LNCAP (cell line): ENCODE results near the gene TUBAL3.

ENCODE experiments used
- TF ChIP-seq, protein P1 (sequence below): fragments of 450-650 bp; IDR thresholded peaks from 2 replicates; pipeline ENCODE4 v1.5.1; 2017; ENCODE audit warnings: mild to moderate bottlenecking

Gene TUBAL3

DNA sequence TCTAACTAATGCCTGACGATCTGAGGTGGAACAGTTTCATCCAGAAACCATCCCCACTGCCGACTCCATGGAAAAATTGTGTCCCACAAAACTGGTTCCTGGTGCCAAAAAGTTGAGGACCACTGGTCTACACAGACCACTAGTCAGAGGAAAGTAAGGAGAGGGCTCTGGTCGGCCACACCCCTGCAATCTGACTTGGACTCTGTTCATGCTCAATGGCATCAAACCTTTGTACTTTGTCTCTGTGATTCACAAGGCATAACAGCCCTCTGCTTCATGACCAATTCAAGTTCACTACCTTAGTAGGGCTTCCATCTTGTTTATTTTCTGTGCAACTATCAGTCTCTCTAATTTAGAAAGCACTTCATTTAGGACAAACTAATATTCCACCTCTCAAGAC is 1.8 kb downstream of the TUBAL3 start:
- TF ChIP-seq, protein P1, sequence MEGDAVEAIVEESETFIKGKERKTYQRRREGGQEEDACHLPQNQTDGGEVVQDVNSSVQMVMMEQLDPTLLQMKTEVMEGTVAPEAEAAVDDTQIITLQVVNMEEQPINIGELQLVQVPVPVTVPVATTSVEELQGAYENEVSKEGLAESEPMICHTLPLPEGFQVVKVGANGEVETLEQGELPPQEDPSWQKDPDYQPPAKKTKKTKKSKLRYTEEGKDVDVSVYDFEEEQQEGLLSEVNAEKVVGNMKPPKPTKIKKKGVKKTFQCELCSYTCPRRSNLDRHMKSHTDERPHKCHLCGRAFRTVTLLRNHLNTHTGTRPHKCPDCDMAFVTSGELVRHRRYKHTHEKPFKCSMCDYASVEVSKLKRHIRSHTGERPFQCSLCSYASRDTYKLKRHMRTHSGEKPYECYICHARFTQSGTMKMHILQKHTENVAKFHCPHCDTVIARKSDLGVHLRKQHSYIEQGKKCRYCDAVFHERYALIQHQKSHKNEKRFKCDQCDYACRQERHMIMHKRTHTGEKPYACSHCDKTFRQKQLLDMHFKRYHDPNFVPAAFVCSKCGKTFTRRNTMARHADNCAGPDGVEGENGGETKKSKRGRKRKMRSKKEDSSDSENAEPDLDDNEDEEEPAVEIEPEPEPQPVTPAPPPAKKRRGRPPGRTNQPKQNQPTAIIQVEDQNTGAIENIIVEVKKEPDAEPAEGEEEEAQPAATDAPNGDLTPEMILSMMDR = no peak

DNA sequence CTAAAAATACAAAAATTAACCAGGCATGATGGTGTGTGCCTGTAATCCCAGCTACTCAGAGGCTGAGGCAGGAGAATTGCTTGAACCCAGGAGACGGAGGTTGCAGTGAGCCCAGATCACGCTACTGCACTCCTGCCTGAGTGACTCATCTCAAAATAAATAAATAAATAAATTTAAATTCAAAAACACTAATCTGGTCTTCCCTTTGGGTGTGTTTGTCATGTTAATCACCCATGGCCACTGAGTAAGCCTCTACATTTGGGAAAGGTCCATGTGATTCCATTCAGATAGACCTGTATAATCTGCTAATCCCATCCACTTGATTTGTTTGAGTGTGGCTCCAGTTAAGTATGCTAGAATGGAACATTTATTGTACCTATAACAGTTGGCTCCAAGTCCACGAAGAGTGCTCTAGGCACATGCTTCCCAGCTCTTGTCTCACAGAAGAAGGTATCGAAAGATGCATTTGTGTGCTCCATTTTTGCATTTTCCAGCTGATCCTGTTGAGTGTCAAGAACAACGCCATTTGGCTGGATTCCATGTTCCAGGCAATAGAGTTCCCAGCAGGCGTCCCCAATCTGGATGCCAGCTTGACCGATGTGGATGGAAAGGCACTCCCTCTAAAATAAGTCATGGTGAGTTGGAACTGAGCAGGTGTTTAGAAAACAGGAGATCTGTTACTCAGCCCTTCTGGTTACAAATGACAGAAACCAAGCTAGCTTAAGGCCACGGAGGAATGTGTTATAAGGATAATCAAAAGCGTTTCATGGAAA is 4.0 kb downstream of the TUBAL3 start:
- TF ChIP-seq, protein P1 = no peak

DNA sequence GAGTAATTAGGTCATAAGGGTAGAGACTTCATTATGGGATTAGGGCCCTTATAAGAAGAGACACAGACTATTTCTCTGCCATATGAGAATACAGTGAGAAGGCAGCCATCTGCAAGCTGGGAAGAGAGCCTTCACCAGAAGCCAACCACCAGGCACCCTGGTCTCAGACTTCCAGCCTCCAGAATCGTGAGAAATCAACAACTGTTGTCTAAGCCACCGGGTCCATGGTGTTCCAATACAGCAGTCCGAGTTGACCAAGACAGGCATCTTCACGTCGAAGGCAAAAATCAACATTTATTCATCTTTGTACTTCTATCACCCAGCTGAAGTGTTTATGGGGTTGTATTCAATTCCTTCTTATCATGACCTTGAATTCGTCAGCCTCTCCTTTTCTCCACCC is 5.3 kb downstream of the TUBAL3 start:
- TF ChIP-seq, protein P1 = no peak

DNA sequence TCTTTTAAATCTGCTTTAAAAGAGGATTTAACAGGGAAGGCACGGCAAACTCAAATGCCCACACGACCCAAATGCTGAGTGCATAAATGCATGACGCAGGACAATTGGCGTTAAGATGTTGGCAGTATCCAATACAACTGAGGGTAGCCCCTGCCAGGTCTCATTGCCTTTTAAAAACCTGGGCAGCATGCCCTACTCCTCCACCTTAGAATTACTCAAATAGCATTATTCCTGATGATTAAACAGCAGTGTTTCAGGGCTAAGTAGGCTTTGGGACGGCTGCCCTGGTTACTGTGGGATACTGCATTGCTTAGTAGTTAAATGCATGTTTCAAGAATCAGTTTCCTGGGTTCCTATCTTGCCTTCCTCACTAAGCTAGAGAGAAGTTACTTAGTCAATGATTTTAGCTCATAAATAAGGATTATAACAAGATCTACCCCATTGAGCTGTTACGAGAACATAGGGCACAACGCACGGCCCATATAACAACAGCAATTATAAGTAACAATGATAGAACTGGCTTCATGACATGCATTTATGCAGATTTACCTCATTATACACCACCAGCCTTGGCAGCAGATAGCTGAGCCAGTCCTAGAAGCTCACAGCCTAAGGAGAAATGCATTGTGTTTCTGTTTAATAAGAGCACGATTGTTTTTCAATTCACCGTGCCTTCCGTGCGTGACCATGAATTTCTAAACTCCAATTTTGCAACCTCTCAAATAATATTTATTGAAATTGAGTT is 7.9 kb downstream of the TUBAL3 start:
- TF ChIP-seq, protein P1 = no peak

DNA sequence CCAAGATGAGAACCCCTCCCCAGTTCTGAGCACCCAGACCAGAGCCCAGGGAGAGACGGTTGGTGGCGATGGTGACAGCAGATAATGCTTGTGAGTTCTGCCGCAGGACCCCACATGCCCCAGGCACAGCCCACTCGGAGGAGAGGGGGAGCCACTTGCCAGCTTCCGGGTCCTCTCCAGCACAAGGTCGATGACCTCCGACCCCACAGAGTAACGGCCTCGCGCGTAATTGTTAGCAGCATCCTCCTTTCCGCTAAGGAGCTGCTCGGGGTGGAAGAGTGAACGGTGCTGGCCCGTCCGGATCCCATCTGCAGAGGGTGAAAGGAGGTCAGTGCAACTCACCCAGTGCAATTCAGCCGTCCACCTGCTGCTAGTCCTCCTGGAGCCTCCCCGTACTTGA is 9.5 kb downstream of the TUBAL3 start:
- TF ChIP-seq, protein P1 = no peak

DNA sequence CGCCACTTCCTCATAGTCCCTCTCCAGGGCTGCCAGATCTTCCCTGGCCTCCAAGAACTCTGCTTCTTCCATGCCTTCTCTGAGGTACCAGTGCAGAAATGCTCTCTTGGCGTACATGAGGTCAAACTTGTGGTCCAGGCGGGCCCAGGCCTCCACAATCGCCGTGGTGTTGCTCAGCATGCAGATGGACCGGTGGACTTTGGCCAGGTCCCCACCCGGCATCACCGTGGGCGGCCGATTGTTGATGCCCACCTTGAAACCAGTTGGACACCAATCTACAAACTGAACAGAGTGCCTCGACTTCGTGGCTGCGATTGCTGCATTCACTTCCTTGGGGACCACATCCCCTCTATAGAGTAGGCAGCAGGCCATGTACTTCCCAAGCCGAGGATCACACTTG is 11.1 kb downstream of the TUBAL3 start:
- TF ChIP-seq, protein P1 = no peak

DNA sequence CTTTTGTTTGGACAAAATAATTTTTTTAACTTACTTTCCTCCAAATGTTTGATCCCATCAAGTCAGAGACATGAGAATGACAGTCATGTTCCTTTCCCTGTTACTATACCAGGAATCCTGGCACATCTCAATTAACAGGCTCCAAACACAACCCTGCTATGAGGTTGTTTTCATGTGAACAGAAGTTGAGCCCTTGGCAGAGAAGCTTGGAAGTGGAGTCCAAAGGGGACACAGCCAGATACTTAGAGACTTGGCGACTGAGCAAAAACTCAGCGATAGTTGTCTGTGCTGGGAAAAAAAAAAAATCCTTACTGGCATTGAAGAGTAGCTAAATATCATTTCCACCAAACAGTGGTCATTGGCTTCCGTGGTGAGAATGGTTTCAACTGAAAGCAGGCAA is 12.8 kb downstream of the TUBAL3 start:
- TF ChIP-seq, protein P1 = no peak
